Tongue (tissue), 2 donors: Measurements from ENCODE around the gene CES3. TPM values are rescaled to one million over a fixed set of nuclear protein-coding genes. Genes with fewer than 3 reads are reported as not detected.
"Not testable (repeated sequence)": the region's sequence is repeated elsewhere in the genome, so short reads cannot be mapped to it uniquely, and the experiment has no call there.

Experiments used
- DNase-seq: peaks from one replicate; pipeline ENCODE4 v3.0.0-alpha.2; 2015
- total RNA-seq: library from RNA; depleted of rRNA; stranded (reverse); fragments of >200 nt; gene quantifications from one replicate; pipeline ENCODE4 v1.2.3, GENCODE V29; 2014

The CES3 gene
- total RNA-seq, 1 donor from 2014 or later: 1.8 TPM

DNA sequence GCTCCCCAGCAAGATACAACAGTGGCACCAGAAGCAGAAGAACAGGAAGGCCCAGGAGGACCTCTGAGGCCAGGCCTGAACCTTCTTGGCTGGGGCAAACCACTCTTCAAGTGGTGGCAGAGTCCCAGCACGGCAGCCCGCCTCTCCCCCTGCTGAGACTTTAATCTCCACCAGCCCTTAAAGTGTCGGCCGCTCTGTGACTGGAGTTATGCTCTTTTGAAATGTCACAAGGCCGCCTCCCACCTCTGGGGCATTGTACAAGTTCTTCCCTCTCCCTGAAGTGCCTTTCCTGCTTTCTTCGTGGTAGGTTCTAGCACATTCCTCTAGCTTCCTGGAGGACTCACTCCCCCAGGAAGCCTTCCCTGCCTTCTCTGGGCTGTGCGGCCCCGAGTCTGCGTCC lies 11.9 kb downstream of the CES3 start:
- no peak for DNase-seq

- DNase-seq: no peak
These were observed 12.7 kb downstream of the CES3 start for GRCh38 chr16:66973716-66974115.

DNA sequence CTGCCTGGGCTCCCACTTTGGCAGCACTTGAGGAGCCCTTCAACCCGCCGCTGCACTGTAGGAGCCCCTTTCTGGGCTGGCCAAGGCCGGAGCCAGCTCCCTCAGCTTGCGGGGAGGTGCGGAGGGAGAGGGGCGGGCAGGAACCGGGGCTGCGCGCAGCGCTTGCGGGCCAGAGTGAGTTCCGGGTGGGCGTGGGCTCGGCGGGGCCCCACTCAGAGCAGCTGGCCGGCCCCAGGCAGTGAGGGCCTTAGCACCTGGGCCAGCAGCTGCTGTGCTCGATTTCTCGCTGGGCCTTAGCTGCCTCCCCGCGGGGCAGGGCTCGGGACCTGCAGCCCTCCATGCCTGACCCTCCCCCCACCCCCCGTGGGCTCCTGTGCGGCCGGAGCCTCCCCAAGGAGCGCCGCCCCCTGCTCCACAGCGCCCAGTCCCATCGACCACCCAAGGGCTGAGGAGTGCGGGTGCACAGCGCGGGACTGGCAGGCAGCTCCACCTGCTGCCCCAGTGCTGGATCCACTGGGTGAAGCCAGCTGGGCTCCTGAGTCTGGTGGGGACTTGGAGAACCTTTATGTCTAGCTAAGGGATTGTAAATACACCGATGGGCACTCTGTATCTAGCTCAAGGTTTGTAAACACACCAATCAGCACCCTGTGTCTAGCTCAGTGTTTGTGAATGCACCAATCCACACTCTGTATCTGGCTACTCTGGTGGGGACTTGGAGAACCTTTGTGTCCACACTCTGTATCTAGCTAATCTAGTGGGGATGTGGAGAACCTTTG lies 13.3 kb downstream of the CES3 start:
- DNase-seq: not testable (repeated sequence)

DNA sequence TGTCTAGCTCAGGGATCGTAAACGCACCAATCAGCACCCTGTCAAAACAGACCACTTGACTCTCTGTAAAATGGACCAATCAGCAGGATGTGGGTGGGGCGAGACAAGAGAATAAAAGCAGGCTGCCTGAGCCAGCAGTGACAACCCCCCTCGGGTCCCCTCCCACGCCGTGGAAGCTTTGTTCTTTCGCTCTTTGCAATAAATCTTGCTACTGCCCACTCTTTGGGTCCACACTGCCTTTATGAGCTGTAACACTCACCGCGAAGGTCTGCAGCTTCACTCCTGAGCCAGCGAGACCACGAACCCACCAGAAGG lies 13.8 kb downstream of the CES3 start:
- not testable (repeated sequence) for DNase-seq

- no peak for DNase-seq
These were observed 14.3 kb downstream of the CES3 start for GRCh38 chr16:66975302-66975893.

DNA sequence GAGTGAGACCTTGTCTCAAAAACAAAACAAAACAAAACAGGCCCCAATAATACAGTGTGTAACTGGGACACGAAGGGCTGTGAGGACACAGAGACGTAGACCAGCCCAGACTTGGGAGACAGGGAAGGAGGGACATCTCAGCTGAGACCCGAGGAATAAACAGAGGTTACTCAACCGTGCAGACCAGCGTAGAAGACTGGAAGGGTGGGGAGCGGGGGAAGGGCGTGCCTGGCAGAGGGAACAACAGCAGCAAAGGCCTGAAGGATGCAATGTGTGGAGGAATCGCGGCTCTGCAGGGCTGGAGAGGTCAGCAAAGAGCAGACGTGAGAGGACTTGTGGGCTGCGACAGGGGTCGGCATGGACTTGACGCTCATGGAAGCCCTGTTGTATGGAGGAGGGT lies 15.7 kb downstream of the CES3 start:
- DNase-seq: no peak

DNA sequence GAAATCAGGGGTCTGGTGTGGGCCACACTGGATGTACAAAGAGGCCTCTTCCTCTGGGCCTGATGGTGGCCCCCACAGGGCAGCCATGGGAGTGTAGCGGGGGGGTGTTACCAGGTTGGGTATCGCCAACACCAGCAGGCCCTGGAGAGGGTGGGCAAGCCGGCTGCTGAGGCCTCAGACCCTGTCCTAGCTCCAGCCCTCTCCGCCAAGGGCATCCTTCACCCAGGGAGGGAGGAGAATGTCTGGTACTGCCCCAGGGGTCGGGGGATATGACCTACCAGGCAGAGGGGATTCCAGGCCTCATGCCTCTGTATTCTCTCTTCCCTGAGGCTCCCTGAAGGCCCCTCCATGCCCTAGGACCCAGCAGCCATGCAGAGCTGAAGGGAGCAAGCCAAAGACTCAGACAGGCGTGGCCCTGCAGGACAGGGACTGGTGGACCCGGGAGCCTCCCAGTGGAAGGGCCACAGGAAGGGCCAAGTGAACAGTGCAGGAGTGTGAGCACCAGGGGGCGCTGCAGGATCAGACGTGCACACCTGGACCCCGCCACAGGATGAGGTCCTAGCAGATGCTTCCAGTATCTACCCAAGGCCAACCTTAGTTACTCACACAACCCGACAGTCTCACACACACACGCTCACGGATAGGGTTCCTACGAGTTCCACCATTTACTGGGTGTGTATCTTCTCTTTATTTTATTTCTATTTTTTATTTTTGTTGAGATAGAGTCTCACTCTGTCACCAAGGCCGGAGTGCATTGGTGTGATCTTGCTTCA lies 16.5 kb downstream of the CES3 start:
- peak; percentile 91 for DNase-seq

GRCh38 chr16:66979011-66979717 lies 18.1 kb downstream of the CES3 start:
- peak; percentile 11 for DNase-seq

- DNase-seq: no peak
These were observed 22.0 kb downstream of the CES3 start for GRCh38 chr16:66983033-66983432.

DNA sequence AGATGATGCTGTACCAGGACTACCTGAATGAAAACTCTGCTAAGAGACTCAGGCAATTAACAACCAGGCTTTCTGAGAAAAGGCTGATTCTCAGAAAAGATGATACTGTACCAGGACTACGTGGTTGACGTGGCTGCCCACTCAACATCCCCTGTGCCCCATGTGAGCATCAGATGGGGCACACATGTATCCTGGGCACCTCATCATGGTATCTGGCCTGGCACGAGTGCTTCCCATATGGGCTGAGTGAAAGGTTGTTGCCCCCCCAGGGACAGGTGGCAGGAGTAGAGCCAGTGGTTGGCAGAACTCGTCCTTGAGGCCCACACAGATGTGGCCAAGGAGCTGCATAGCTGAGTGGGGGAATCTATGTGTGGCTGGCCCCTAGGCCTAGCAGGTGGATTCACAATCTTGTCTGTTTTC lies 23.8 kb downstream of the CES3 start:
- no peak for DNase-seq

DNA sequence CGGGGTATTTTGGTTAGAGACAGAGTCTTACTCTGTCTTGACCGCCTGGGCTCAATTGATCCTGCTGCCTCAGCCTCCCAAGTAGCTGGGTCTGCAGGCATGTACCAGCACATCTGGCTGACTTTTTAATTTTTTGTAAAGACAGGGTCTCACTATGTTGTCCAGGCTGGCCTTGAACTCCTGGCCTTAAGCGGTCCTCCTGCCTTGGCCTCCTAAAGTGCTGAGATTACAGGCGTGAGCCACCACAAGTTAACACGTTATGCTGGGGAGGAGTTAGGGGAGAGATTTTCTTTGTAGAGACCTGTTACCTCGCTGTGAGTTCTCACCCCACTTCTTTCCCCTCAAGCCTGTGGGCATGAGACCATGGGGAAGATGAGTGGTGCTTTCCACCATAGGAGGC lies 25.5 kb downstream of the CES3 start:
- no peak for DNase-seq

GRCh38 chr16:66988197-66988788 lies 27.2 kb downstream of the CES3 start, which contains the start of gene CES4A:
CES4A (plus strand) TSS chr16:66988589; CDS start chr16:66988773, 184 bp downstream.
- DNase-seq: peak; percentile 50

DNA sequence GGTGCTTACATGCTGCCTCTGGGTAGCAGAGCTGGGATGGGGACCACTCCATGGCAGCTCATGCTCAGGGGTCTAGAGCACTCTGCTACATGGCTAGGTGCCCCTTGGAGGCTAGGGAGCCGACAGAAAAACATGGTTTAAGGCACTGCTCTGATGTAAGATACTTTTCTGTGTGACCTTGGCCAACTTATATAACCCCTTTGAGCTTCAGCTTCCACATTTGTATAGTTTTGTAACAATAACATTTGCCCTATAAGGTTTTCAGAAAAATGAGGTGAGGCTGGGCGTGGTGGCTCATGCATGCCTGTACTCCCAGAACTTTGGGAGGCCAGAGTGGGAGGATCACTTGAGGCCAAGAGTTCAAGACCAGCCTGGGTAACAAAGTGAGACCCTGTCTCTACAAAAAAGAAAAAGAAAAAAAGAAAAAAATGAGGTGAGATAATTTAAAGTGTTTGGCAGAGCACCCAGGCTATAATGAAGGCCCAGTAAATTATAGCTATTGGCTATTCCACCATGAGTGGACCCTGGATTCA lies 30.5 kb downstream of the CES3 start:
- no peak for DNase-seq

GRCh38 chr16:66993558-66993957 lies 32.5 kb downstream of the CES3 start:
- not testable (repeated sequence) for DNase-seq

DNA sequence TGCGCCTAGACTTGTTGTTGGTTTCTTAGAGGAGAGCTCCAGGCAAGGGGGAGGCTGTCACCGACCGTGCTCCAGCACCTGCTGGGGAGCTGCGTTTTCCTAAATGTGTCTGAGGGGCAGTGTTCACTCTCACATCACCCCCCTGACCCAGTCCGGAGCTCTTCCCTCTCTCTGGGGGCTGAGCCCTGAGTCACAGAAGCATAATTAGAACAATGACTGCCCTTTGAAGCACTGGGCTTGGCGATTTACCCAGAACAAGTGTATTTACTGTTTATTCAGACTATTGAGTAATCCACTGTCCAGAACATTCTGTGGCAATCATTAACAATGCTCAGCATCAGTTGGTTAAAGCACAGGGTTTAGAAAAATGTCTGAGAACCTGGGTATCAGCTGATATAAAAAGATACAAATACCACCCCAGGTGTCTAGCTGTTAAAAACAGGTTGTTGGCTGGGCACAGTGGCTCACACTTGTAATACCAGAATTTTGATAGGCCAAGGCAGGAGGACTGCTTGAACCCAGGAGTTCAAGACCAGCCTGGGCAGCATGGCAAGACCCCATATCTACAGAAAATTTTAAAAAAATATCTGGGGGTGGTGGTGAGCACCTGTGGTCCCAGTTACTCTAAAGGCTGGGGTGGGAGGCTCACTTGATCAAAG lies 35.4 kb downstream of the CES3 start:
- no peak for DNase-seq

DNA sequence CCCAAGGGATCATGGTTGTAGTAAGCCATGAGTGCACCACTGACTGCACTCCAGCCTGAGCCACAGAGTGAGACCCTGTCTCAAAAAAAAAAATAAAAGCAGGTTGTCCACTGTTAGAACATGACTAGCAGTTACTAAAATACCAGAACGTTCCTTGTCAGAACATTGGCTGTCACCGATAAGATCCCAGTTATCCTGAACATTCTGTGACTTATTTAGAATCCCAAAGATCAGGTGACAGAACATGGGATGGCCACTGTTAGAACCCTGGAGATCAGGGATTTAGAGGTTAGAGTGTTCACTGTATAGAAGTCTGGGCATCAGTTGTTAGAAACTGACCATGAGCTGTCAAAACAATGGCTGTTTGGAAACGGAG lies 35.9 kb downstream of the CES3 start:
- no peak for DNase-seq

GRCh38 chr16:67000384-67001351 lies 39.6 kb downstream of the CES3 start:
- peak; percentile 65 for DNase-seq

GRCh38 chr16:67001726-67002125 lies 40.7 kb downstream of the CES3 start:
- no peak for DNase-seq

GRCh38 chr16:67006930-67007658 lies 46.0 kb downstream of the CES3 start:
- no peak for DNase-seq
